Endothelial cell of umbilical vein (primary cell): Measurements from ENCODE around the gene TEAD4. TPM values are rescaled to one million over a fixed set of nuclear protein-coding genes. Genes with fewer than 3 reads are reported as not detected.

Experiments used
- BruUV-seq: library from RNA; stranded (reverse); fragments of 400-500 nt; replicated peaks from 2 replicates; lab custom pipeline; 2021; lab: Mats Ljungman, UMichigan
- CTCF ChIA-PET: fragments of 300-600, 350-600 bp; sonication (Branson Sonifier 250); formaldehyde crosslinking; loops from one replicate; lab custom pipeline; 2021; ENCODE audit warnings: antibody characterized with exemption, inconsistent platforms; lab: Charles Lee
- POLR2A ChIA-PET: fragments of 300-600, 350-600 bp; sonication (Branson Sonifier 250); formaldehyde crosslinking; loops from one replicate; lab custom pipeline; 2021; ENCODE audit warnings: antibody characterized with exemption, inconsistent platforms; lab: Charles Lee
- DNase-seq: peaks from one replicate; pipeline ENCODE4 v3.0.0-alpha.2; 2011; ENCODE audit warnings: low read depth, low spot score
- FAIRE-seq: peaks from 2 replicates; lab custom pipeline; 2011; peaks lifted over from hg19 to GRCh38; lab: Jason Lieb, UNC
- H2AFZ ChIP-seq: 2 replicates; pipeline ENCODE4 v1.6.0; 2012; ENCODE audit warnings: low read depth, low read length, control low read depth, inconsistent platforms
- H3K27ac ChIP-seq: 2 replicates; pipeline ENCODE4 v1.5.1; 2011; ENCODE audit warnings: low read depth, mild to moderate bottlenecking, control low read depth, low read length, moderate library complexity; ENCODE audit not compliant: insufficient read depth
- H3K27me3 ChIP-seq, 2 experiments: 2 replicates each; pipeline versions ENCODE4 v1.6.0 to v1.6.1; 2011; ENCODE audit warnings: low read length in 2 of 2, mixed read lengths in 1 of 2; ENCODE audit not compliant: control insufficient read depth in 2 of 2, insufficient read depth in 2 of 2
- H3K36me3 ChIP-seq, 2 experiments: 2 replicates in 1 of 2; 3 replicates in 1 of 2; pipeline ENCODE4 v1.5.1; 2011; ENCODE audit warnings: low read length in 2 of 2, mild to moderate bottlenecking in 1 of 2, moderate library complexity in 1 of 2; ENCODE audit not compliant: control insufficient read depth in 2 of 2, insufficient read depth in 2 of 2; ENCODE audit errors: extremely low read depth in 1 of 2
- H3K4me1 ChIP-seq: 3 replicates; pipeline ENCODE4 v1.5.1; 2011; ENCODE audit warnings: mild to moderate bottlenecking, low read length; ENCODE audit not compliant: control insufficient read depth, insufficient read depth; ENCODE audit errors: extremely low read depth
- H3K4me2 ChIP-seq: 2 replicates; pipeline ENCODE4 v1.6.1; 2011; ENCODE audit warnings: low read length, control low read depth, mixed read lengths; ENCODE audit not compliant: insufficient read depth
- H3K4me3 ChIP-seq, 3 experiments: fragments of 200-600 bp in 1 of 3; sonication (generic), shearing (Covaris generic) in 1 of 3; replicated peaks in 1 of 3; 2 replicates each; pipeline ENCODE4 v1.5.1; 2011 to 2016; ENCODE audit warnings: control low read depth in 3 of 3, low read length in 3 of 3, mild to moderate bottlenecking in 2 of 3, inconsistent platforms in 1 of 3, low read depth in 1 of 3, moderate library complexity in 1 of 3; ENCODE audit not compliant: insufficient read depth in 1 of 3
- H3K79me2 ChIP-seq: 2 replicates; pipeline ENCODE4 v1.6.0; 2012; ENCODE audit warnings: low read length, inconsistent platforms; ENCODE audit not compliant: control insufficient read depth, insufficient read depth
- H3K9ac ChIP-seq: replicated peaks from 2 replicates; pipeline ENCODE3; 2011; ENCODE audit warnings: low read length, control low read depth; ENCODE audit not compliant: insufficient read depth; ENCODE audit errors: extremely low read depth
- H3K9me1 ChIP-seq: replicated peaks from 3 replicates; pipeline ENCODE4 v1.6.0; 2011; ENCODE audit warnings: mild to moderate bottlenecking, low read length; ENCODE audit not compliant: control insufficient read depth, insufficient read depth; ENCODE audit errors: extremely low read depth
- H3K9me3 ChIP-seq: replicated peaks from 2 replicates; pipeline ENCODE4 v1.5.1; 2012; ENCODE audit warnings: low read length, inconsistent platforms; ENCODE audit not compliant: control insufficient read depth, insufficient read depth
- H4K20me1 ChIP-seq: replicated peaks from 2 replicates; pipeline ENCODE3; 2011; ENCODE audit warnings: mild to moderate bottlenecking, low read length; ENCODE audit not compliant: control insufficient read depth, insufficient read depth; ENCODE audit errors: extremely low read depth
- EZH2 ChIP-seq: IDR thresholded peaks from 2 replicates; pipeline ENCODE4 v1.6.1; 2012; ENCODE audit warnings: borderline replicate concordance, low read depth, mild to moderate bottlenecking, moderate library complexity, low read length, inconsistent platforms; ENCODE audit not compliant: severe bottlenecking
- FOS ChIP-seq: IDR thresholded peaks from 2 replicates; pipeline ENCODE4 v1.6.1; 2011; ENCODE audit warnings: mild to moderate bottlenecking, low read length, moderate library complexity, borderline replicate concordance; ENCODE audit not compliant: insufficient read depth
- GATA2 ChIP-seq: IDR thresholded peaks from 2 replicates; pipeline ENCODE4 v1.7.0; 2011; ENCODE audit warnings: low read depth, mild to moderate bottlenecking, moderate library complexity, mixed read lengths, low read length; ENCODE audit not compliant: insufficient read length, insufficient read depth
- JUN ChIP-seq: IDR thresholded peaks from 2 replicates; pipeline ENCODE4 v1.6.1; 2011; ENCODE audit warnings: borderline replicate concordance, low read depth; ENCODE audit not compliant: insufficient read length, insufficient read depth
- MYC ChIP-seq: IDR thresholded peaks from one replicate; pipeline ENCODE4 v1.6.1; 2011; ENCODE audit warnings: mild to moderate bottlenecking, low read depth, low read length
- POLR2A ChIP-seq: IDR thresholded peaks from 2 replicates; pipeline ENCODE4 v1.6.1; 2012; ENCODE audit warnings: low read depth, mild to moderate bottlenecking, control low read depth, low read length
- POLR2AphosphoS5 ChIP-seq: IDR thresholded peaks from 2 replicates; pipeline ENCODE4 v1.6.1; 2012; ENCODE audit warnings: low read depth, mild to moderate bottlenecking, control low read depth, low read length, moderate library complexity; ENCODE audit not compliant: insufficient read depth
- dilution Hi-C: fragments of 300-500 bp; cut with MboI; formaldehyde crosslinking; loops from one replicate; pipeline ENCODE4 v1.15.0; 2019; ENCODE audit warnings: low sequenced_read_pairs; ENCODE audit not compliant: extremely low pct_ligation_motif_present
- intact Hi-C: fragments of 100-400 bp; cut with micrococcal nuclease; formaldehyde crosslinking; loops from one replicate; pipeline ENCODE4 v1.10.0; 2022
- polyA plus RNA-seq, 4 experiments: library from polyadenylated mRNA; depleted of rRNA in 3 of 4; stranded (reverse) in 3 of 4; unstranded in 1 of 4; fragments of >200 nt; gene quantifications; 2 replicates each; pipeline versions ENCODE4 v1.2.1 to v1.2.3, GENCODE V29; 2011 to 2012; ENCODE audit warnings: missing spikeins in 1 of 4
- total RNA-seq: library from RNA; stranded (reverse); gene quantifications from 2 replicates; pipeline ENCODE4 v1.2.3, GENCODE V29; 2021
- TF ChIP-seq, protein P1 (sequence below), 2 donors: IDR thresholded peaks; 1 replicate in 1 of 2; 2 replicates in 1 of 2; pipeline ENCODE4 v1.5.1; 2011; ENCODE audit warnings: low read length in 2 of 2, mild to moderate bottlenecking in 2 of 2, moderate library complexity in 2 of 2, control low read depth in 1 of 2, inconsistent platforms in 1 of 2, low read depth in 1 of 2; ENCODE audit not compliant: insufficient read depth in 1 of 2; ENCODE audit errors: extremely low read depth in 1 of 2
- TF ChIP-seq, protein P2 (sequence below): IDR thresholded peaks from 2 replicates; pipeline ENCODE4 v1.6.1; 2011; ENCODE audit not compliant: insufficient read depth, insufficient read length

Gene TEAD4
- total and polyA plus RNA-seq, 2 donors (not counting 3 experiments of a cell fraction or from before 2014, with no cell fraction given), result 34.4 to 46.0 TPM

DNA sequence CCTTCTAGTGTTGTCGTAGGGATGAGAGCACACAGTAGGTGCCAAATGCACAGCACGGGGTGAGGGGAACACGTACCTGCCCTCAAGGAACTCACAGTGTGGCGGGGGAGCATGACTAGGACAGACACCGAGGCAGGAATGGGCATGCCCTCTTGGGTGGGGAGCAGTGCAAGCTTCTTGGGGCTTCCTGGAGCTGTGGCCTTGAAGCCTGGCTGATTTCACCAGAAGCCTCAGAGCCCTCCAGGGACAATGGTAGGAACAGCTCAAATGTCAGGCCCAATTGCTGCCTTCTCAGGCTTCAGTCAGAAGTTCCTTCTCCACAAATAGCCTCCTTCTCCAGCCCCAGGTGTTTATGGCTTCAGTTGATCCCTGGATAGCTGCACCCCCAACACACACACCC lies 43.4 kb downstream of the TEAD4 start:
- no peak for TF ChIP-seq EZH2
- TF ChIP-seq POLR2A, result no peak
- no peak for TF ChIP-seq JUN
- no peak for TF ChIP-seq MYC
- TF ChIP-seq, protein P1, sequence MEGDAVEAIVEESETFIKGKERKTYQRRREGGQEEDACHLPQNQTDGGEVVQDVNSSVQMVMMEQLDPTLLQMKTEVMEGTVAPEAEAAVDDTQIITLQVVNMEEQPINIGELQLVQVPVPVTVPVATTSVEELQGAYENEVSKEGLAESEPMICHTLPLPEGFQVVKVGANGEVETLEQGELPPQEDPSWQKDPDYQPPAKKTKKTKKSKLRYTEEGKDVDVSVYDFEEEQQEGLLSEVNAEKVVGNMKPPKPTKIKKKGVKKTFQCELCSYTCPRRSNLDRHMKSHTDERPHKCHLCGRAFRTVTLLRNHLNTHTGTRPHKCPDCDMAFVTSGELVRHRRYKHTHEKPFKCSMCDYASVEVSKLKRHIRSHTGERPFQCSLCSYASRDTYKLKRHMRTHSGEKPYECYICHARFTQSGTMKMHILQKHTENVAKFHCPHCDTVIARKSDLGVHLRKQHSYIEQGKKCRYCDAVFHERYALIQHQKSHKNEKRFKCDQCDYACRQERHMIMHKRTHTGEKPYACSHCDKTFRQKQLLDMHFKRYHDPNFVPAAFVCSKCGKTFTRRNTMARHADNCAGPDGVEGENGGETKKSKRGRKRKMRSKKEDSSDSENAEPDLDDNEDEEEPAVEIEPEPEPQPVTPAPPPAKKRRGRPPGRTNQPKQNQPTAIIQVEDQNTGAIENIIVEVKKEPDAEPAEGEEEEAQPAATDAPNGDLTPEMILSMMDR (IDR thresholded peaks at IDR 0.05; ENCODE audit: extremely low read depth in 1 of 2, insufficient read depth in 1 of 2, low read depth in 1 of 2, low read length in 2 of 2), result no peak
- TF ChIP-seq GATA2, result no peak
- TF ChIP-seq POLR2AphosphoS5, result no peak
- TF ChIP-seq, protein P2, sequence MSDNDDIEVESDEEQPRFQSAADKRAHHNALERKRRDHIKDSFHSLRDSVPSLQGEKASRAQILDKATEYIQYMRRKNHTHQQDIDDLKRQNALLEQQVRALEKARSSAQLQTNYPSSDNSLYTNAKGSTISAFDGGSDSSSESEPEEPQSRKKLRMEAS, result no peak
- no peak for TF ChIP-seq FOS
- POLR2A ChIA-PET, result no interaction called here
- no peak overlapping the region for H3K27ac ChIP-seq
- H4K20me1 ChIP-seq, result no peaks in the 10 kb centered on the region
- no peak overlapping the region for H3K4me2 ChIP-seq
- BruUV-seq, result no TSS peak
- no peaks in the 10 kb centered on the region for H3K4me1 ChIP-seq
- intact Hi-C loops (no loop called here), dilution Hi-C loops (no loop called here)
- no peak overlapping the region for H3K9ac ChIP-seq
- no peak overlapping the region for H2AFZ ChIP-seq
- H3K36me3 ChIP-seq, result peaks cover 0 to 12% of the 10 kb centered on the region in 2 experiments
- no peaks in the 10 kb centered on the region for H3K27me3 ChIP-seq
- DNase-seq (no peak), FAIRE-seq (no peak)
- H3K9me3 ChIP-seq, result no peaks in the 10 kb centered on the region
- CTCF ChIA-PET, result interaction anchor here (1.7 kb wide), 1 partner anchor 59 kb away, joined by 5 read pairs; no protein-coding TSS in a partner anchor
- H3K79me2 ChIP-seq, result peaks cover 3% of the 10 kb centered on the region
- H3K4me3 ChIP-seq, result no peak overlapping the region
- no peaks in the 10 kb centered on the region for H3K9me1 ChIP-seq
